Hepatocyte (in vitro differentiated cells): ENCODE measurements around the gene VASH1.

Experiments
- EZH2phosphoT487 ChIP-seq: fragments of 200-600 bp; sonication (generic); IDR thresholded peaks from one replicate; pipeline ENCODE4 v1.6.1; 2018; ENCODE audit warnings: antibody characterized with exemption, mild to moderate bottlenecking, low read depth, moderate library complexity; ENCODE audit not compliant: unreplicated experiment, severe bottlenecking
- TF ChIP-seq, protein P1 (sequence below): fragments of 200-600 bp; sonication (generic); IDR thresholded peaks from 2 replicates; pipeline ENCODE4 v1.5.1; 2016; ENCODE audit warnings: antibody characterized with exemption, mild to moderate bottlenecking; ENCODE audit not compliant: poor library complexity

DNA sequence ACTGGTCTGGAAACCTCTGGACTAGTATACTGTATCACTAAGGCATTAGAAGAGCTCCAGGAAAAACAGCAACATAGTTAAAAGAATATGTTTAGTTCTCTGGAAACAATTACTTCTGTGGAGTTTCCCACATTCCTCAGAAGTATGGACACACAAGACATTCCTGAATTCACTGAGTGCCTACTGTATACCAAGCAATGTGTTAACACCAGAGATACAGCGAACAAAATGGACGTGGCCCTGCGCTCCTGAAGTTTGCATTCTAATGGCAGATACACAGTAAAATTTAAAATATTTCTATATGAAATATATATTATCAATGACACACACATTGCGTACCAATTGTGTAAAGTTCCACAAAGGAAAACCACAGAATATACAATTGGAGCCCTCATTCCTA is 50.3 kb downstream of the VASH1 start:
- TF ChIP-seq, protein P1, sequence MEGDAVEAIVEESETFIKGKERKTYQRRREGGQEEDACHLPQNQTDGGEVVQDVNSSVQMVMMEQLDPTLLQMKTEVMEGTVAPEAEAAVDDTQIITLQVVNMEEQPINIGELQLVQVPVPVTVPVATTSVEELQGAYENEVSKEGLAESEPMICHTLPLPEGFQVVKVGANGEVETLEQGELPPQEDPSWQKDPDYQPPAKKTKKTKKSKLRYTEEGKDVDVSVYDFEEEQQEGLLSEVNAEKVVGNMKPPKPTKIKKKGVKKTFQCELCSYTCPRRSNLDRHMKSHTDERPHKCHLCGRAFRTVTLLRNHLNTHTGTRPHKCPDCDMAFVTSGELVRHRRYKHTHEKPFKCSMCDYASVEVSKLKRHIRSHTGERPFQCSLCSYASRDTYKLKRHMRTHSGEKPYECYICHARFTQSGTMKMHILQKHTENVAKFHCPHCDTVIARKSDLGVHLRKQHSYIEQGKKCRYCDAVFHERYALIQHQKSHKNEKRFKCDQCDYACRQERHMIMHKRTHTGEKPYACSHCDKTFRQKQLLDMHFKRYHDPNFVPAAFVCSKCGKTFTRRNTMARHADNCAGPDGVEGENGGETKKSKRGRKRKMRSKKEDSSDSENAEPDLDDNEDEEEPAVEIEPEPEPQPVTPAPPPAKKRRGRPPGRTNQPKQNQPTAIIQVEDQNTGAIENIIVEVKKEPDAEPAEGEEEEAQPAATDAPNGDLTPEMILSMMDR = no peak
- no peak for TF ChIP-seq EZH2phosphoT487
